ENCODE results near the gene RELT.

RELT gene

GRCh38 chr11:73348838-73349237 lies 27.4 kb upstream of the RELT start:
- Histone ChIP-seq H3K9me3 (ENCODE audit: control insufficient read depth, low read length) (no peaks in the 10 kb centered on the region), H3K27ac (ENCODE audit: low read depth, low read length, severe bottlenecking) (no peak overlapping the region), H3K36me3 (ENCODE audit: control insufficient read depth, insufficient read depth, low read length) (peaks cover 50% of the 10 kb centered on the region), H3K4me3 (ENCODE audit: extremely low read depth, insufficient read depth, low read length, poor library complexity, severe bottlenecking) (no peak overlapping the region), H3K4me1 (ENCODE audit: control insufficient read depth, insufficient read depth, low read length, poor library complexity, severe bottlenecking) (no peaks in the 10 kb centered on the region)
- 82 to 96% methylated on average over 5 of the region's 5 CpGs for WGBS, 2 experiments (ENCODE audit: insufficient coverage in 2 of 2)

GRCh38 chr11:73349633-73350032 lies 26.6 kb upstream of the RELT start:
- H3K36me3 ChIP-seq (ENCODE audit: control insufficient read depth, insufficient read depth, low read length) = peaks cover 53% of the 10 kb centered on the region
- H3K27ac ChIP-seq (ENCODE audit: low read depth, low read length, severe bottlenecking) = no peak overlapping the region
- H3K9me3 ChIP-seq (ENCODE audit: control insufficient read depth, low read length) = no peaks in the 10 kb centered on the region
- 90 to 100% methylated on average over 4 to 5 of the region's 6 CpGs for WGBS, 2 experiments (ENCODE audit: insufficient coverage in 2 of 2)
- no peak overlapping the region for H3K4me3 ChIP-seq (ENCODE audit: extremely low read depth, insufficient read depth, low read length, poor library complexity, severe bottlenecking)
- H3K4me1 ChIP-seq (ENCODE audit: control insufficient read depth, insufficient read depth, low read length, poor library complexity, severe bottlenecking) = no peaks in the 10 kb centered on the region

GRCh38 chr11:73350908-73351636 lies 25.1 kb upstream of the RELT start:
- Histone ChIP-seq H3K36me3 (ENCODE audit: control insufficient read depth, insufficient read depth, low read length) (peaks cover 68% of the 10 kb centered on the region), H3K9me3 (ENCODE audit: control insufficient read depth, low read length) (no peaks in the 10 kb centered on the region), H3K4me3 (ENCODE audit: extremely low read depth, insufficient read depth, low read length, poor library complexity, severe bottlenecking) (no peak overlapping the region), H3K4me1 (ENCODE audit: control insufficient read depth, insufficient read depth, low read length, poor library complexity, severe bottlenecking) (no peaks in the 10 kb centered on the region), H3K27ac (ENCODE audit: low read depth, low read length, severe bottlenecking) (no peak overlapping the region)
- 27 to 28% methylated on average over 10 to 14 of the region's 16 CpGs for WGBS, 2 experiments (ENCODE audit: insufficient coverage in 2 of 2)

GRCh38 chr11:73353422-73353821 lies 22.8 kb upstream of the RELT start:
- Histone ChIP-seq H3K36me3 (ENCODE audit: control insufficient read depth, insufficient read depth, low read length) (peaks cover 69% of the 10 kb centered on the region), H3K9me3 (ENCODE audit: control insufficient read depth, low read length) (no peaks in the 10 kb centered on the region), H3K4me3 (ENCODE audit: extremely low read depth, insufficient read depth, low read length, poor library complexity, severe bottlenecking) (no peak overlapping the region), H3K27ac (ENCODE audit: low read depth, low read length, severe bottlenecking) (no peak overlapping the region), H3K4me1 (ENCODE audit: control insufficient read depth, insufficient read depth, low read length, poor library complexity, severe bottlenecking) (no peaks in the 10 kb centered on the region)
- 100% methylated on average over 1 to 2 of the region's 4 CpGs for WGBS, 2 experiments (ENCODE audit: insufficient coverage in 2 of 2)

- Histone ChIP-seq H3K36me3 (ENCODE audit: control insufficient read depth, insufficient read depth, low read length) (peaks cover 82% of the 10 kb centered on the region), H3K4me1 (ENCODE audit: control insufficient read depth, insufficient read depth, low read length, poor library complexity, severe bottlenecking) (no peaks in the 10 kb centered on the region), H3K9me3 (ENCODE audit: control insufficient read depth, low read length) (no peaks in the 10 kb centered on the region), H3K4me3 (ENCODE audit: extremely low read depth, insufficient read depth, low read length, poor library complexity, severe bottlenecking) (no peak overlapping the region), H3K27ac (ENCODE audit: low read depth, low read length, severe bottlenecking) (no peak overlapping the region)
- WGBS, 2 experiments (ENCODE audit: insufficient coverage in 2 of 2) = no CpG with 5 or more reads among the region's 4 CpGs
These were observed 21.1 kb upstream of the RELT start for GRCh38 chr11:73355109-73355508.

GRCh38 chr11:73356979-73357860 lies 19.0 kb upstream of the RELT start:
- Histone ChIP-seq H3K36me3 (ENCODE audit: control insufficient read depth, insufficient read depth, low read length) (peaks cover 95% of the 10 kb centered on the region), H3K4me1 (ENCODE audit: control insufficient read depth, insufficient read depth, low read length, poor library complexity, severe bottlenecking) (no peaks in the 10 kb centered on the region), H3K27ac (ENCODE audit: low read depth, low read length, severe bottlenecking) (no peak overlapping the region), H3K4me3 (ENCODE audit: extremely low read depth, insufficient read depth, low read length, poor library complexity, severe bottlenecking) (no peak overlapping the region), H3K9me3 (ENCODE audit: control insufficient read depth, low read length) (no peaks in the 10 kb centered on the region)
- 95 to 96% methylated on average over 18 to 21 of the region's 22 CpGs for WGBS, 2 experiments (ENCODE audit: insufficient coverage in 2 of 2)

- Histone ChIP-seq H3K4me3 (ENCODE audit: extremely low read depth, insufficient read depth, low read length, poor library complexity, severe bottlenecking) (no peak overlapping the region), H3K27ac (ENCODE audit: low read depth, low read length, severe bottlenecking) (no peak overlapping the region), H3K9me3 (ENCODE audit: control insufficient read depth, low read length) (no peaks in the 10 kb centered on the region), H3K36me3 (ENCODE audit: control insufficient read depth, insufficient read depth, low read length) (peaks cover 95% of the 10 kb centered on the region), H3K4me1 (ENCODE audit: control insufficient read depth, insufficient read depth, low read length, poor library complexity, severe bottlenecking) (no peaks in the 10 kb centered on the region)
- WGBS, 2 experiments (ENCODE audit: insufficient coverage in 2 of 2) = 90 to 93% methylated on average over 4 to 5 of the region's 5 CpGs
These were observed 18.1 kb upstream of the RELT start for GRCh38 chr11:73358071-73358470.

- Histone ChIP-seq H3K27ac (ENCODE audit: low read depth, low read length, severe bottlenecking) (no peak overlapping the region), H3K4me3 (ENCODE audit: extremely low read depth, insufficient read depth, low read length, poor library complexity, severe bottlenecking) (no peak overlapping the region), H3K9me3 (ENCODE audit: control insufficient read depth, low read length) (no peaks in the 10 kb centered on the region), H3K36me3 (ENCODE audit: control insufficient read depth, insufficient read depth, low read length) (peaks cover 97% of the 10 kb centered on the region), H3K4me1 (ENCODE audit: control insufficient read depth, insufficient read depth, low read length, poor library complexity, severe bottlenecking) (no peaks in the 10 kb centered on the region)
- WGBS, 2 experiments (ENCODE audit: insufficient coverage in 2 of 2) = 94 to 97% methylated on average over 10 of the region's 11 CpGs
These were observed 16.9 kb upstream of the RELT start for GRCh38 chr11:73359341-73359740.

- H3K27ac ChIP-seq (ENCODE audit: low read depth, low read length, severe bottlenecking) = no peak overlapping the region
- peaks cover 99% of the 10 kb centered on the region for H3K36me3 ChIP-seq (ENCODE audit: control insufficient read depth, insufficient read depth, low read length)
- no peaks in the 10 kb centered on the region for H3K9me3 ChIP-seq (ENCODE audit: control insufficient read depth, low read length)
- no peaks in the 10 kb centered on the region for H3K4me1 ChIP-seq (ENCODE audit: control insufficient read depth, insufficient read depth, low read length, poor library complexity, severe bottlenecking)
- H3K4me3 ChIP-seq (ENCODE audit: extremely low read depth, insufficient read depth, low read length, poor library complexity, severe bottlenecking) = no peak overlapping the region
- WGBS, 2 experiments (ENCODE audit: insufficient coverage in 2 of 2) = 91 to 96% methylated on average over 12 to 13 of the region's 19 CpGs
These were observed 16.1 kb upstream of the RELT start for GRCh38 chr11:73359930-73360742.

- Histone ChIP-seq H3K27ac (ENCODE audit: low read depth, low read length, severe bottlenecking) (no peak overlapping the region), H3K4me3 (ENCODE audit: extremely low read depth, insufficient read depth, low read length, poor library complexity, severe bottlenecking) (no peak overlapping the region), H3K36me3 (ENCODE audit: control insufficient read depth, insufficient read depth, low read length) (peaks cover 99% of the 10 kb centered on the region), H3K9me3 (ENCODE audit: control insufficient read depth, low read length) (no peaks in the 10 kb centered on the region), H3K4me1 (ENCODE audit: control insufficient read depth, insufficient read depth, low read length, poor library complexity, severe bottlenecking) (no peaks in the 10 kb centered on the region)
- WGBS, 2 experiments (ENCODE audit: insufficient coverage in 2 of 2) = 95% methylated on average over 6 to 7 of the region's 8 CpGs
These were observed 15.3 kb upstream of the RELT start for GRCh38 chr11:73360743-73361369.
